BE2C (cell line): Measurements from ENCODE around the gene VAV2.
"Not testable (repeated sequence)": the region's sequence is repeated elsewhere in the genome, so short reads cannot be mapped to it uniquely, and the experiment has no call there.

Experiments
- DNase-seq: peaks from one replicate; pipeline ENCODE4 v3.0.0-alpha.2; 2020
- H3K27me3 ChIP-seq: fragments of 250-450 bp; sonication (Bioruptor Pico); 2 replicates; pipeline ENCODE4 v1.5.1; 2020; ENCODE audit warnings: mild to moderate bottlenecking
- H3K36me3 ChIP-seq: fragments of 250-450 bp; sonication (Bioruptor Pico); 2 replicates; pipeline ENCODE4 v1.5.1; 2020; ENCODE audit warnings: mild to moderate bottlenecking
- H3K4me1 ChIP-seq: fragments of 250-450 bp; sonication (Bioruptor Pico); 2 replicates; pipeline ENCODE4 v1.5.1; 2020
- H3K4me3 ChIP-seq: 2 replicates; pipeline ENCODE4 v1.5.1; 2011; ENCODE audit warnings: low read depth, low read length
- H3K9me3 ChIP-seq: fragments of 250-450 bp; sonication (Bioruptor Pico); 2 replicates; pipeline ENCODE4 v1.5.1; 2020
- TF ChIP-seq, protein P1 (sequence below): IDR thresholded peaks from 2 replicates; pipeline ENCODE4 v1.5.1; 2012; ENCODE audit warnings: mild to moderate bottlenecking, low read depth, low read length

VAV2 gene

DNA sequence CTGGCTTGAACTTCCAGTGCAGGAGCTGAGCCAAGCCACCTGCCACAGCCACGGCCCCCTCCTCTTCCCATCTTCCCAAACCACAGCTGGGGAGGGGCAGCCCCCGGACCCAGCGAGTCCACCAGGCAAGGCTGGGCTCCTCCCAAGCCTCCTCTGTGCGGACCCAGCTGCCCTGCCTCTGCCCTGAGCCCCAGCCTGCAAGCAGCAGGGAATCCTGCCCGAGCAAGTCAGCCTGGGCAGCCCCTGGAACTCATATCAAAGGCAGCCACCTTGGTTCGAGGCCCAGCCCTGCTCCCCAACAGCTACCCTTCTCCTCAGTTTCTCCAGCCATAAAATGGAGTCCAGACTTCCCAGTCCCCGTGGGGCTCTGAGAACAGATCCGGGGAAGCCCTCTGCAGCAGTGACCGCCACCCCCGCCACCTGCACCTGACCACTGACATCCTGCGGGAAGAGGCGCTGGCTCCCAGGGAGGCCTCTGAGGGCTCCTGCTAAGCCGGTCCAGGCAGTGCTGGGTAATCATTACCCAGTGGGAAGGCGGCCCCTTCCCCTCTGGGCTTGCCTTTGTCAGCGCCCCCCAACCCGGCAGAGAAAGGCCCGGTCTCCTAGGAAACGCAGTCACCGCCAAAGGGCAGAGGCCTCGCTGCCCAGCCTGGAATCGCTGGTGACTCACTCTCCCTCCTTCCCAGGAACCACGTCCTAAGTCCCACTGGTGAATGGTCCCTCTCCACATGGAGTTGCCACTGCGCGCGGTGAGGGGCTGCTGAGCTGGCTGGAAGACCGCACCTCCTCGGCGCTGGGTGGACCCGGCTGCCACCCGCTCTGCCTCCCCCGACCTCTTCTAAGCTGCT is 1.5 kb downstream of the VAV2 start:
- peak; percentile 59 for DNase-seq
- Histone ChIP-seq H3K9me3 (no peaks in the 10 kb centered on the region; the same call in 1 of the 2 replicates), H3K27me3 (no peaks in the 10 kb centered on the region), H3K4me1 (peaks cover 19% of the 10 kb centered on the region), H3K36me3 (peaks cover 16% of the 10 kb centered on the region), H3K4me3 (peak overlapping the region; percentile 84)
- TF ChIP-seq, protein P1, sequence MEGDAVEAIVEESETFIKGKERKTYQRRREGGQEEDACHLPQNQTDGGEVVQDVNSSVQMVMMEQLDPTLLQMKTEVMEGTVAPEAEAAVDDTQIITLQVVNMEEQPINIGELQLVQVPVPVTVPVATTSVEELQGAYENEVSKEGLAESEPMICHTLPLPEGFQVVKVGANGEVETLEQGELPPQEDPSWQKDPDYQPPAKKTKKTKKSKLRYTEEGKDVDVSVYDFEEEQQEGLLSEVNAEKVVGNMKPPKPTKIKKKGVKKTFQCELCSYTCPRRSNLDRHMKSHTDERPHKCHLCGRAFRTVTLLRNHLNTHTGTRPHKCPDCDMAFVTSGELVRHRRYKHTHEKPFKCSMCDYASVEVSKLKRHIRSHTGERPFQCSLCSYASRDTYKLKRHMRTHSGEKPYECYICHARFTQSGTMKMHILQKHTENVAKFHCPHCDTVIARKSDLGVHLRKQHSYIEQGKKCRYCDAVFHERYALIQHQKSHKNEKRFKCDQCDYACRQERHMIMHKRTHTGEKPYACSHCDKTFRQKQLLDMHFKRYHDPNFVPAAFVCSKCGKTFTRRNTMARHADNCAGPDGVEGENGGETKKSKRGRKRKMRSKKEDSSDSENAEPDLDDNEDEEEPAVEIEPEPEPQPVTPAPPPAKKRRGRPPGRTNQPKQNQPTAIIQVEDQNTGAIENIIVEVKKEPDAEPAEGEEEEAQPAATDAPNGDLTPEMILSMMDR = no peak

DNA sequence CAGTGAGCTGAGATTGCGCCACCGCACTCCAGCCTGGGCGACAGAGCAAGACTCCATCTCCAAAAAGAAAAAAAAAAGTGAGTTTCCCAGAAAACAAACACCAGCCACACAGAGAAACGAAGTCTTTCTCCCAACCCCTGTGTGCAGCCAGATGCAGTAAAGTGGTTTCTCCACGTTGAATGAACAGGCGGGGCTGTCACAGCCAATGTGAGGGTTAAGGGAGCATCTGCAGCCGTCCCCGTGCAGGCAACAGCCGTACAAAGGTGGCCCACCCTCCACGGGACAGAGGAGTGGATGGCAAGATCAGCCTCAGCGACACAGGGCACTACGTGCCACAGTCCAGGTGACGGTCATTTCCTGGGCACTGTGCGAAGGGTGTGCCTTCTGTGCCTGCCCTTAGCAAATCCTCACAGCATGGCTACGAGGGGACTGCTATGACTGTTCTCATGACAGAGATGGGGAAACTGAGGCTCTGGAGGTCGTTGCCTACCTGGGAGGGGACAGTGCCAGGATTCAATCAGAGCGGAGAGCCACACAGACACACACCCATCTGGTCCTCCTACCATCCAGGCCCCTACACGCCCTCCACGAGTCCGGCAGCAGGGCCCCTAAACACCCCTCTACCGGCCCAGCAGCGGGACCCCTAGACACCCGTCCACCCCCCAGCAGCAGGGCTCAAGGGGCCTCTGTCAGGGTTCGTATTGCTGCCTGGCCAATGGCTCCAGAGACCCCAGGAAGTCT is 2.3 kb downstream of the VAV2 start:
- TF ChIP-seq, protein P1 = no peak
- no peak for DNase-seq
- Histone ChIP-seq H3K9me3 (no peaks in the 10 kb centered on the region; the same call in 1 of the 2 replicates), H3K36me3 (peaks cover 22% of the 10 kb centered on the region), H3K27me3 (no peaks in the 10 kb centered on the region), H3K4me1 (peaks cover 15% of the 10 kb centered on the region), H3K4me3 (peak overlapping the region; percentile 84)

DNA sequence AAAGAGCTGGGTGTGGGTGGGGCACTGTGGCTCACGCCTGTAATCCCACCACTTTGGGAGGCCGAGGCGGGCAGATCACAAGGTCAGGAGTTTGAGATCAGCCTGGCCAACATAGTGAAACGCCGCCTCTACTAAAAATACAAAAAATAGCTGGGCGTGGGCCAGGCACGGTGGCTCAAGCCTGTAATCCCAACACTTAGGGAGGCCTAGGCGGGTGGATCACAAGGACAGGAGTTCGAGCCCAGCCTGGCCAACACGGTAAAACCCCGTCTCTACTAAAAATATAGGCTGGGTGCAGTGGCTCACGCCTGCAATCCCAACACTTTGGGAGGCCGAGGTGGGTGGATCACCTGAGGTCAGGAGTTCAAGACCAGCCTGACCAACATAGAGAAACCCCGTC is 3.4 kb downstream of the VAV2 start:
- not testable (repeated sequence) for H3K4me1 ChIP-seq, DNase-seq, H3K4me3 ChIP-seq, H3K27me3 ChIP-seq, H3K9me3 ChIP-seq
- H3K36me3 ChIP-seq = peaks cover 29% of the 10 kb centered on the region

DNA sequence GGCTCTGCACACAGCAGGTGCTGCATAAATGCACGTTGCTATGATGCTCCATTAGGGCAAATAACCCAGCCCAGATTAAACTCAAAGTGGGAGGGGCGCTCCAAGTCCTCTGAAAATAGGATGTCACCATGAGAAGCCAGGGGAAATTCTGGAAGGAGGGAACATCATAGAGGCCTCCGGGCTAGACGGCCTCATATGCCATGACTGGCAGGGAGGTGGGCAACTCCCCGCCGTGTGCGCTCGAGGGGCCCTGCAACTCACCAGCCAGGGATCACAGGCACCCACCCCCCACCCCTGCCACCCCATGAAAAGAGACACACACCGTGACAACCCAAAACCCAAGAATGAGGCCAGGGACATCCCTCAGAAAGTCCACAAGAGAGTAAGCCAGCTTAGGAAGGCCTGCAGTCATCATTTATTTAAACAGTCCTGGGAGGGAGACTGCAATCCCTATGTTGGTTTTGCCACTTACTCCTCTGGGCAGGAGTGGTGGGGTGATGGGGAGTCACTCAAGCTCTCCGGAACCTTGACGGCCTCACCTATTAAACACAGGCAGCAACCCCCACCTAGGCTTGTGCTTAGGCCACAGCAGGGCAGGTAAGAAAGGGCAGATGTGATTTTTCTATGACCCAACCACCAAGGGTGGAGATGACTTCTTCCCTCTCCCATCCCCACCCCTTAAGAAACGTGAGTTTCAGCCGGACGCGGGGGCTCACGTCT is 4.0 kb downstream of the VAV2 start:
- no peaks in the 10 kb centered on the region; the same call in 1 of the 2 replicates for H3K9me3 ChIP-seq
- TF ChIP-seq, protein P1 = no peak
- H3K4me1 ChIP-seq = peaks cover 7% of the 10 kb centered on the region
- H3K27me3 ChIP-seq = no peaks in the 10 kb centered on the region
- H3K36me3 ChIP-seq = peaks cover 29% of the 10 kb centered on the region
- no peak overlapping the region for H3K4me3 ChIP-seq
- no peak for DNase-seq

DNA sequence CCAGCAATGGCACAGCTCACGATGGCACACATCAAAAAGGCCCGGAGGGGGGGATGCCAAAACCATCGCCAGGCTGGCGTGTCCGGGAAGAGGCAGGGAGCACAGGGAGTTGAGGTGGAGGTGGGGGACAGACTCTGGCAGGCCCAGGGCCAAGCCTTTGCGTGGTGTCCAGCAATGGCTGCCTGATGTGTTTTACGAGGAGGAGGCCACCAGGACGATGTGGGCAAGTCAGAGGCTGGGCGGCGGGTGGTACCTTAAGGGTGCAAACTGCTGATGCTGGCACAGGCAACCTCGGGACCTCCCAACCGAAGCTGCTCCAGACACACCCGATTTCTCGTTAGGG is 4.7 kb downstream of the VAV2 start:
- DNase-seq = no peak
- Histone ChIP-seq H3K4me3 (no peak overlapping the region), H3K27me3 (no peaks in the 10 kb centered on the region), H3K36me3 (peaks cover 31% of the 10 kb centered on the region), H3K4me1 (peaks cover 14% of the 10 kb centered on the region), H3K9me3 (no peaks in the 10 kb centered on the region; the same call in 1 of the 2 replicates)
- TF ChIP-seq, protein P1 = no peak

DNA sequence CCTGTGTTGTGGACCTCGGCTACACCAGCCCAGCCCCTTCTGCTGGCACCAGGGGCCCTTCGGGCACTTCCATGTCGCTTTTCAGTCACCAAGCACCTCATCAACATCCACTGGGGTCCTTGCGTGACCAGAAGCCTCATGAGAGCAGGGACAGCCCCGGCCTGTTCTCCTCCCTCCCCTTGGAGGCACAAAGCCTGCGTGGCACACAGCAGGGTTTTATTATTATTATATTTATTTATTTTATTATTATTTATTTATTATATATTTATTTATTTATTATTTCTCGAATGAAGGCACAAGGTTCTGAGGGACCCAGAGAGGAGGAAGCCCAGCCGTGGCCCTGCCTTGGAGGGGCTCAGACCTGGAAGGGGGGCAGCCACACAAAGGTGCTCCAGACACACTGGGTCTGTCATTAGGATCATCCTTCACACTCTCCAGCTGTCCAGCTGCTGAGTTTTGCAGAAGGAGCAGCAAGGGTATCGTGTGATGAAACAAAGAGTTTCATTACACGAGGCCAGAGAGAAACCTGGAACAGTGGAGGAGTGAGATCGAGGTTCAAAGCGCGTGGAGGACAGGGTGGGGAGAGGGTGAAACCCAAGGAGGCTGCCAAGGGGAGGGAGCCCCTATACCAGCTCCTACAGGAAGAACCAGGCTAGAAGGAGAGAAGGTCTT is 5.2 kb downstream of the VAV2 start:
- TF ChIP-seq, protein P1 = no peak
- Histone ChIP-seq H3K36me3 (peaks cover 34% of the 10 kb centered on the region), H3K4me1 (peaks cover 19% of the 10 kb centered on the region), H3K27me3 (no peaks in the 10 kb centered on the region), H3K9me3 (no peaks in the 10 kb centered on the region; the same call in 1 of the 2 replicates), H3K4me3 (no peak overlapping the region)
- no peak for DNase-seq
